Peyer's patch (tissue), 4 donors: ENCODE results near the gene PAK1. TPM values are rescaled to one million over a fixed set of nuclear protein-coding genes. Genes with fewer than 3 reads are reported as not detected.

Source experiments
- DNase-seq, 3 donors: peaks; one replicate each; pipeline ENCODE4 v3.0.0-alpha.2; 2017 to 2019
- H3K27ac ChIP-seq, 4 donors: fragments of 200-600 bp; sonication (generic); one replicate each; pipeline ENCODE4 v1.5.1; 2016 to 2019
- H3K27me3 ChIP-seq, 2 donors: fragments of 200-600 bp; sonication (generic); one replicate each; pipeline ENCODE4 v1.5.1; 2019
- H3K36me3 ChIP-seq, 3 donors: fragments of 200-600 bp; sonication (generic); one replicate each; pipeline ENCODE4 v1.5.1; 2016 to 2019
- H3K4me1 ChIP-seq, 4 donors: fragments of 200-600 bp; sonication (generic); one replicate each; pipeline ENCODE4 v1.5.1; 2016 to 2019
- H3K4me3 ChIP-seq, 4 donors: fragments of 200-600 bp; sonication (generic); 1 replicate in 3 of 4; 2 replicates in 1 of 4; pipeline ENCODE4 v1.5.1; 2016 to 2019; ENCODE audit warnings: mild to moderate bottlenecking in 1 of 4
- H3K9me3 ChIP-seq, 4 donors: fragments of 200-600 bp; sonication (generic); one replicate each; pipeline ENCODE4 v1.5.1; 2016 to 2019; ENCODE audit warnings: mild to moderate bottlenecking in 1 of 4
- POLR2A ChIP-seq, 2 donors: fragments of 450-650 bp; IDR thresholded peaks; one replicate each; pipeline ENCODE4 v1.5.1; 2017; ENCODE audit warnings: antibody characterized with exemption in 2 of 2, mild to moderate bottlenecking in 2 of 2, moderate library complexity in 2 of 2
- total RNA-seq, 4 donors: library from RNA; depleted of rRNA; stranded (reverse); fragments of >200 nt; gene quantifications; one replicate each; pipeline ENCODE4 v1.1.0, GENCODE V29; 2016
- TF ChIP-seq, protein P1 (sequence below), 6 experiments: fragments of 450-650 bp in 4 of 6; fragments of 200-600 bp in 2 of 6; sonication (generic) in 1 of 6; IDR thresholded peaks; one replicate each; pipeline ENCODE4 v1.5.1; 2017 to 2019; ENCODE audit warnings: antibody characterized with exemption in 6 of 6, mild to moderate bottlenecking in 3 of 6, moderate library complexity in 1 of 6

Gene PAK1
- total RNA-seq, 4 donors from 2014 or later: 60.2 to 127 (median 103) TPM

DNA sequence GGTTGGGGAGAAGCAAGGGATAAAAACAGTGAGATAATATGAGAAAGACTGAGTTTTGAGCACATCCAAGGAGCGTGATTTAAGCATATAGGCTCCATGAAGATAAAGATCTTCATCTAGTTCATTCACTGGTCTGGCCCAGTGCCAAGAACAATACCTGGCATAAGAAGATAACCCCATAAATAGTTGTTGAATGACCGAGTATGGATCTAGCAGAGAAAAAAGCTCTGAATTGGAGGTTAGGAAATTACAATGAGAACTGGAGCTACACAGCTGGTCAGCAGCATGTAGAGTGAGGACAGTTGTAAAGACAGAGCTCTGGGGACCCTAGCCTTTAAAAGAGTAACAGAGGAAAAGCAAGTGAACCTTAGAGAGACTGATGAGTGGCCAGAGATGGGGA, 33.0 kb upstream of the PAK1 start:
- Histone ChIP-seq H3K4me3 (no peak overlapping the region), H3K36me3 (no peaks in the 10 kb centered on the region), H3K4me1 (no peaks in the 10 kb centered on the region), H3K9me3 (no peaks in the 10 kb centered on the region), H3K27ac (no peak overlapping the region), H3K27me3 (no peaks in the 10 kb centered on the region)
- peak in 1 of 3 donors; percentile 76 for DNase-seq
- no peak for TF ChIP-seq POLR2A (IDR thresholded peaks at IDR 0.05)
- TF ChIP-seq, protein P1, sequence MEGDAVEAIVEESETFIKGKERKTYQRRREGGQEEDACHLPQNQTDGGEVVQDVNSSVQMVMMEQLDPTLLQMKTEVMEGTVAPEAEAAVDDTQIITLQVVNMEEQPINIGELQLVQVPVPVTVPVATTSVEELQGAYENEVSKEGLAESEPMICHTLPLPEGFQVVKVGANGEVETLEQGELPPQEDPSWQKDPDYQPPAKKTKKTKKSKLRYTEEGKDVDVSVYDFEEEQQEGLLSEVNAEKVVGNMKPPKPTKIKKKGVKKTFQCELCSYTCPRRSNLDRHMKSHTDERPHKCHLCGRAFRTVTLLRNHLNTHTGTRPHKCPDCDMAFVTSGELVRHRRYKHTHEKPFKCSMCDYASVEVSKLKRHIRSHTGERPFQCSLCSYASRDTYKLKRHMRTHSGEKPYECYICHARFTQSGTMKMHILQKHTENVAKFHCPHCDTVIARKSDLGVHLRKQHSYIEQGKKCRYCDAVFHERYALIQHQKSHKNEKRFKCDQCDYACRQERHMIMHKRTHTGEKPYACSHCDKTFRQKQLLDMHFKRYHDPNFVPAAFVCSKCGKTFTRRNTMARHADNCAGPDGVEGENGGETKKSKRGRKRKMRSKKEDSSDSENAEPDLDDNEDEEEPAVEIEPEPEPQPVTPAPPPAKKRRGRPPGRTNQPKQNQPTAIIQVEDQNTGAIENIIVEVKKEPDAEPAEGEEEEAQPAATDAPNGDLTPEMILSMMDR (IDR thresholded peaks at IDR 0.05): no peak

DNA sequence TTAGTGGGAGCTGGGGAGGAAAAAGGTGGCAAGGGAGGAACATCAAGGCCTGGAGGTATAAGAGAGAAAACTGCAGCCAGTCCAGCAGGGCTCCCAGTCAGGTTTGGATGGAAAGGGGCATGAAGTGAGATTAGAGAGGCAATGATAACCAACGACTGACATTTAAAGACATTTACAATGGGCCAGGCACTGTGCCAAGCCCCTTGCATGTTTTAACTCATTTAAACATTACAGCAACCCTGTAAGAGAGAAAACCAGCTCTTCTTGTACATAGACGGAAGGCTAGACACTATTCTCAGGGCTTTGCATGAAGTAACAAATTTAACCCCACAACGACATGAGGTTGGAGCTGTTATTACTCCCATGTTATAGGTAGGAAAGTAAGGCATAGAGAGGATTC, 32.1 kb upstream of the PAK1 start:
- no peaks in the 10 kb centered on the region for H3K9me3 ChIP-seq
- no peaks in the 10 kb centered on the region for H3K4me1 ChIP-seq
- no peaks in the 10 kb centered on the region for H3K27me3 ChIP-seq
- no peak overlapping the region for H3K4me3 ChIP-seq
- H3K27ac ChIP-seq: no peak overlapping the region
- no peak for DNase-seq
- no peak for TF ChIP-seq POLR2A (IDR thresholded peaks at IDR 0.05)
- TF ChIP-seq, protein P1 (IDR thresholded peaks at IDR 0.05): no peak
- no peaks in the 10 kb centered on the region for H3K36me3 ChIP-seq

GRCh38 chr11:77503006-77503405, 29.1 kb upstream of the PAK1 start:
- no peaks in the 10 kb centered on the region for H3K9me3 ChIP-seq
- no peaks in the 10 kb centered on the region for H3K27me3 ChIP-seq
- H3K4me1 ChIP-seq: no peaks in the 10 kb centered on the region
- no peak for TF ChIP-seq POLR2A (IDR thresholded peaks at IDR 0.05)
- TF ChIP-seq, protein P1 (IDR thresholded peaks at IDR 0.05): no peak
- H3K36me3 ChIP-seq: no peaks in the 10 kb centered on the region
- H3K27ac ChIP-seq: no peak overlapping the region
- DNase-seq: no peak
- H3K4me3 ChIP-seq: no peak overlapping the region

DNA sequence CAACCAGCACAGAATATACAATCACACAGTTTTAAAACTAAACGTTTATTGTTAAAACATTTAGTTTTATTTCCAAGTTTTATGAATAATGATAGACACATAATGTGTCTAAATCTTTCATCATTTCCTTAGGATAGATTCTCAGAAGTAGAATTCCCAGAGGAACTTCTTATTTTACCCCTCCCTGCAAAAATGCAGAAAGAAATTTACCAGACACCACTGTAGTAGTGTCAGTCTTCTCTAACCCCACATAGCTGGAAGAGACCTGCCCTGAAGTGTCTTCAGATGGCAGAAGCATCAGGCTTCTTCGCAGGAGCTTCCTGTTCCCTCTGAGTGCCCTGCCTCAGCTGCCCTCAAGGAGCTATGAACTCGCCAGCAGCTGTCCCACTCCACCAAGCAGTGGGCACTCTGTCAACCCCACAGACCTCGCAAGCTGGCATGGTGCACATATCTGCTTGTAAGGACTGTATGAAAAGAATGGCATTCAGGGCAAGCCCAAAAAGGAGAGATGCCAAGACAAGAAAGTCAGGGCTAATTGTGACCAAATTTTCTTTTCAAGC, 28.5 kb upstream of the PAK1 start:
- Histone ChIP-seq H3K27me3 (no peaks in the 10 kb centered on the region), H3K36me3 (no peaks in the 10 kb centered on the region), H3K27ac (no peak overlapping the region), H3K4me3 (no peak overlapping the region), H3K9me3 (no peaks in the 10 kb centered on the region), H3K4me1 (no peaks in the 10 kb centered on the region)
- no peak for DNase-seq
- TF ChIP-seq, protein P1 (IDR thresholded peaks at IDR 0.05): no peak
- TF ChIP-seq POLR2A (IDR thresholded peaks at IDR 0.05): no peak

DNA sequence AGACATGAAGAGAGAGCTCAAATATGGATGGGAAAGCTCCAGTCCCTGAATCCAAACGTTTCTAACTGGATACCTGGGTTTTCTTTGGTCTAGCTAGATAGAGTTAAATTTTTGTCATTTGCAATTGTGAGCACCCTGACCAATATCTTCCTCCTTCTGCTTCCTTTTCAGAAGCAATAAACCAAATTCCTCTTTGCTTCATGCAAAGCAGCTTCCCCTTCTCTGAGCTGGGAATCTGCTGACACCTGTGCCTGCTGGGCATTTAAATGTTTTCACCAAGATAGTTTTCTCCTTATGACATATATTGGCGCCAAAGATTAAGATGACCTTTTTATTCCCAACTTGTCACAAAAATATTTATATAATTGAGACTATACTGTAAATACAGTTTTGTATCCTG, 27.9 kb upstream of the PAK1 start:
- H3K4me1 ChIP-seq: no peaks in the 10 kb centered on the region
- H3K36me3 ChIP-seq: no peaks in the 10 kb centered on the region
- TF ChIP-seq, protein P1 (IDR thresholded peaks at IDR 0.05): no peak
- no peak for TF ChIP-seq POLR2A (IDR thresholded peaks at IDR 0.05)
- H3K27ac ChIP-seq: no peak overlapping the region
- H3K9me3 ChIP-seq: no peaks in the 10 kb centered on the region
- no peaks in the 10 kb centered on the region for H3K27me3 ChIP-seq
- no peak overlapping the region for H3K4me3 ChIP-seq
- no peak for DNase-seq

GRCh38 chr11:77497368-77497767, 23.5 kb upstream of the PAK1 start:
- Histone ChIP-seq H3K4me1 (no peaks in the 10 kb centered on the region), H3K36me3 (no peaks in the 10 kb centered on the region), H3K27me3 (no peaks in the 10 kb centered on the region), H3K4me3 (no peak overlapping the region), H3K9me3 (no peaks in the 10 kb centered on the region), H3K27ac (no peak overlapping the region)
- DNase-seq: no peak
- TF ChIP-seq, protein P1 (IDR thresholded peaks at IDR 0.05): no peak
- no peak for TF ChIP-seq POLR2A (IDR thresholded peaks at IDR 0.05)
